Measurements from ENCODE around the gene CCDC30.
A peak's percentile ranks its signal among the peaks of the same experiment; 100 is the strongest.
"Not testable (repeated sequence)": the region's sequence is repeated elsewhere in the genome, so short reads cannot be mapped to it uniquely, and the experiment has no call there.

CCDC30 gene

GRCh38 chr1:42680055-42680454, 217.0 kb downstream of the CCDC30 start:
- no peak for DNase-seq (ENCODE audit: low read depth)
- H3K4me3 ChIP-seq (replicated peaks; ENCODE audit: low read depth, low read length), result no peak overlapping the region
- TF ChIP-seq CTCF (IDR thresholded peaks at IDR 0.05; ENCODE audit: low read length, missing control alignments), result no peak

- no peak for TF ChIP-seq CTCF (IDR thresholded peaks at IDR 0.05; ENCODE audit: low read length, missing control alignments)
- H3K4me3 ChIP-seq (replicated peaks; ENCODE audit: low read depth, low read length), result peak overlapping the region; percentile 67
- peak; percentile 26 for DNase-seq (ENCODE audit: low read depth)
These were observed 218.0 kb downstream of the CCDC30 start for GRCh38 chr1:42680921-42681683.

GRCh38 chr1:42681741-42682483, 218.8 kb downstream of the CCDC30 start, which contains the start of gene YBX1:
TSS of gene YBX1 (plus strand) at chr1:42682418. CDS start at chr1:42682566, 148 bp downstream.
- peak; percentile 99 for DNase-seq (ENCODE audit: low read depth)
- peak within 1 kb of the TSS; percentile 67 for H3K4me3 ChIP-seq (replicated peaks; ENCODE audit: low read depth, low read length)
- no peak for TF ChIP-seq CTCF (IDR thresholded peaks at IDR 0.05; ENCODE audit: low read length, missing control alignments)

- peak overlapping the region; percentile 67 for H3K4me3 ChIP-seq (replicated peaks; ENCODE audit: low read depth, low read length)
- not testable (repeated sequence) for DNase-seq (ENCODE audit: low read depth)
These were observed 219.3 kb downstream of the CCDC30 start for GRCh38 chr1:42682484-42682738.

GRCh38 chr1:42682739-42683531, 219.8 kb downstream of the CCDC30 start:
- TF ChIP-seq CTCF (IDR thresholded peaks at IDR 0.05; ENCODE audit: low read length, missing control alignments), result no peak
- DNase-seq (ENCODE audit: low read depth), result peak; percentile 73
- H3K4me3 ChIP-seq (replicated peaks; ENCODE audit: low read depth, low read length), result peak overlapping the region; percentile 67

- TF ChIP-seq CTCF (IDR thresholded peaks at IDR 0.05; ENCODE audit: low read length, missing control alignments), result no peak
- no peak for DNase-seq (ENCODE audit: low read depth)
These were observed 221.1 kb downstream of the CCDC30 start for GRCh38 chr1:42684139-42684538.

GRCh38 chr1:42686418-42686817, 223.3 kb downstream of the CCDC30 start:
- DNase-seq (ENCODE audit: low read depth), result no peak
- TF ChIP-seq CTCF (IDR thresholded peaks at IDR 0.05; ENCODE audit: low read length, missing control alignments), result no peak
- no peak overlapping the region for H3K4me3 ChIP-seq (replicated peaks; ENCODE audit: low read depth, low read length)

More at GRCh38 chr1:42684139-42684538, 221.1 kb downstream of the CCDC30 start:
- peak overlapping the region; percentile 67 for H3K4me3 ChIP-seq (replicated peaks; ENCODE audit: low read depth, low read length)

Measured in fibroblast of pulmonary artery (primary cell).